Measurements from ENCODE around the gene BANF2. TPM values are rescaled to one million over a fixed set of nuclear protein-coding genes. Genes with fewer than 3 reads are reported as not detected.

Gene BANF2
- total RNA-seq, 4 donors from 2014 or later, result not detected

GRCh38 chr20:17782768-17783167 is 83.0 kb downstream of the BANF2 start:
- H3K9me3 ChIP-seq, result no peaks in the 10 kb centered on the region
- DNase-seq (ENCODE audit: extremely low spot score), result no peak
- WGBS, result 64% methylated on average over 3 of the region's 3 CpGs
- H3K4me3 ChIP-seq, result no peak overlapping the region
- H3K27ac ChIP-seq (replicated peaks in 1 of 4), result no peak overlapping the region
- H3K36me3 ChIP-seq, result no peaks in the 10 kb centered on the region
- H3K4me1 ChIP-seq, result peaks cover 0 to 13% (median 10%) of the 10 kb centered on the region in 4 donors
- intact Hi-C loops (cut with DNase I), result no loop called here
- H3K27me3 ChIP-seq, result no peaks in the 10 kb centered on the region
- TF ChIP-seq POLR2A (IDR thresholded peaks at IDR 0.05; ENCODE audit: low read depth) (no peak), CTCF (IDR thresholded peaks at IDR 0.05) (no peak), EP300 (IDR thresholded peaks at IDR 0.05) (no peak)

- H3K36me3 ChIP-seq, result no peaks in the 10 kb centered on the region
- H3K4me3 ChIP-seq, result no peak overlapping the region
- TF ChIP-seq EP300 (IDR thresholded peaks at IDR 0.05) (no peak), POLR2AphosphoS5 (IDR thresholded peaks at IDR 0.05) (no peak), POLR2A (IDR thresholded peaks at IDR 0.05; ENCODE audit: low read depth) (no peak), CTCF (IDR thresholded peaks at IDR 0.05) (no peak)
- H3K27ac ChIP-seq (replicated peaks in 1 of 4), result no peak overlapping the region
- DNase-seq (ENCODE audit: extremely low spot score), result no peak
- 78% methylated on average over 6 of the region's 6 CpGs for WGBS
- no peaks in the 10 kb centered on the region for H3K27me3 ChIP-seq
- intact Hi-C loops (cut with DNase I), result no loop called here
- H3K4me1 ChIP-seq, result peaks cover 0 to 13% (median 10%) of the 10 kb centered on the region in 4 donors
- no peaks in the 10 kb centered on the region for H3K9me3 ChIP-seq
Observed at GRCh38 chr20:17783671-17784070, 83.9 kb downstream of the BANF2 start.

GRCh38 chr20:17785007-17785406 is 85.2 kb downstream of the BANF2 start:
- WGBS, result 89% methylated on average over 5 of the region's 5 CpGs
- intact Hi-C loops (cut with DNase I), result no loop called here
- TF ChIP-seq POLR2A (IDR thresholded peaks at IDR 0.05; ENCODE audit: low read depth) (no peak), EP300 (IDR thresholded peaks at IDR 0.05) (no peak), CTCF (IDR thresholded peaks at IDR 0.05) (no peak), POLR2AphosphoS5 (IDR thresholded peaks at IDR 0.05) (no peak)
- H3K9me3 ChIP-seq, result no peaks in the 10 kb centered on the region
- no peak overlapping the region for H3K27ac ChIP-seq (replicated peaks in 1 of 4)
- H3K4me1 ChIP-seq, result peaks cover 0 to 13% (median 10%) of the 10 kb centered on the region in 4 donors
- H3K4me3 ChIP-seq, result no peak overlapping the region
- H3K27me3 ChIP-seq, result no peaks in the 10 kb centered on the region
- no peaks in the 10 kb centered on the region for H3K36me3 ChIP-seq
- no peak for DNase-seq (ENCODE audit: extremely low spot score)

Other genes with a start within 250 kb of the BANF2 start
- gene BFSP1, start 168.6 kb upstream of the BANF2 start, total RNA-seq, result 1 to 10 TPM; 2.7 to 7.3 (median 6.4) TPM
- gene DSTN, start 129.9 kb upstream of the BANF2 start, total RNA-seq, result 1,000 to 10,000 TPM; 2,370 to 3,630 (median 3,339) TPM
- 10 to 100 TPM; 61.5 to 86.6 (median 65.4) TPM for gene RRBP1, start 17.7 kb upstream of the BANF2 start, total RNA-seq